Measurements from ENCODE around the gene EYA2. TPM values are rescaled to one million over a fixed set of nuclear protein-coding genes. Genes with fewer than 3 reads are reported as not detected.

The EYA2 gene
- total RNA-seq, 1 experiment from 2014 or later: 0.74 TPM

- Histone ChIP-seq H2AK5ac (ENCODE audit: insufficient read length, low read length) (no peak overlapping the region), H3T11ph (ENCODE audit: low read length) (no peak overlapping the region), H2AFZ (ENCODE audit: low read length) (no peak overlapping the region), H3K4me2 (ENCODE audit: insufficient read depth, insufficient read length, low read length) (no peak overlapping the region), H3K27ac (ENCODE audit: insufficient read length, low read depth, low read length) (no peak overlapping the region), H4K20me1 (ENCODE audit: control insufficient read depth, insufficient read depth, insufficient read length) (no peaks in the 10 kb centered on the region), H3K4ac (ENCODE audit: low read depth, low read length) (no peak overlapping the region), H3K23ac (ENCODE audit: insufficient read length, low read depth, low read length) (no peak overlapping the region), H3K18ac (ENCODE audit: insufficient read length, low read depth, low read length) (no peak overlapping the region), H3K23me2 (ENCODE audit: insufficient read length, low read depth, low read length, poor library complexity, severe bottlenecking) (no peaks in the 10 kb centered on the region), H2BK15ac (ENCODE audit: low read depth, low read length) (no peak overlapping the region), H3K9me3 (ENCODE audit: control insufficient read depth, low read depth, low read length) (no peaks in the 10 kb centered on the region), H3K56ac (ENCODE audit: insufficient read length, low read depth, low read length) (no peak overlapping the region), H4K91ac (ENCODE audit: insufficient read length, low read depth, low read length) (no peak overlapping the region), H3K9ac (ENCODE audit: extremely low read depth, insufficient read length, low read length) (no peak overlapping the region), H2BK20ac (ENCODE audit: low read depth, low read length, poor library complexity, severe bottlenecking) (no peak overlapping the region), H4K5ac (ENCODE audit: insufficient read length, low read depth, low read length) (no peak overlapping the region), H3K4me1 (ENCODE audit: insufficient read depth, low read length) (no peaks in the 10 kb centered on the region), H2BK5ac (ENCODE audit: insufficient read length, low read length) (no peak overlapping the region), H4K8ac (replicated peaks; ENCODE audit: insufficient read length, low read depth, low read length) (no peak overlapping the region), H3K14ac (ENCODE audit: insufficient read depth, low read length) (no peak overlapping the region), H2BK120ac (ENCODE audit: low read depth, low read length, poor library complexity, severe bottlenecking) (no peak overlapping the region), H3K79me2 (ENCODE audit: insufficient read depth, low read length) (no peaks in the 10 kb centered on the region), H2BK12ac (ENCODE audit: insufficient read length, low read depth, low read length) (no peak overlapping the region), H3K79me1 (ENCODE audit: insufficient read depth, low read depth, low read length, poor library complexity, severe bottlenecking) (no peaks in the 10 kb centered on the region), H3K27me3 (ENCODE audit: insufficient read depth, low read length) (no peaks in the 10 kb centered on the region)
- Mint-ChIP-seq H3K27ac (no peak overlapping the region), H3K36me3 (ENCODE audit: insufficient read depth in 1 of 3, low read depth in 3 of 3) (no peaks in the 10 kb centered on the region), H3K4me3 (no peak overlapping the region), H3K9me3 (no peaks in the 10 kb centered on the region), H3K27me3 (ENCODE audit: low read depth) (peaks cover 13% of the 10 kb centered on the region), H3K4me1 (peaks cover 0 to 6% of the 10 kb centered on the region in 2 experiments; a peak in 2 of 4 replicates)
- no peak for DNase-seq
- TF ChIP-seq, protein P1, sequence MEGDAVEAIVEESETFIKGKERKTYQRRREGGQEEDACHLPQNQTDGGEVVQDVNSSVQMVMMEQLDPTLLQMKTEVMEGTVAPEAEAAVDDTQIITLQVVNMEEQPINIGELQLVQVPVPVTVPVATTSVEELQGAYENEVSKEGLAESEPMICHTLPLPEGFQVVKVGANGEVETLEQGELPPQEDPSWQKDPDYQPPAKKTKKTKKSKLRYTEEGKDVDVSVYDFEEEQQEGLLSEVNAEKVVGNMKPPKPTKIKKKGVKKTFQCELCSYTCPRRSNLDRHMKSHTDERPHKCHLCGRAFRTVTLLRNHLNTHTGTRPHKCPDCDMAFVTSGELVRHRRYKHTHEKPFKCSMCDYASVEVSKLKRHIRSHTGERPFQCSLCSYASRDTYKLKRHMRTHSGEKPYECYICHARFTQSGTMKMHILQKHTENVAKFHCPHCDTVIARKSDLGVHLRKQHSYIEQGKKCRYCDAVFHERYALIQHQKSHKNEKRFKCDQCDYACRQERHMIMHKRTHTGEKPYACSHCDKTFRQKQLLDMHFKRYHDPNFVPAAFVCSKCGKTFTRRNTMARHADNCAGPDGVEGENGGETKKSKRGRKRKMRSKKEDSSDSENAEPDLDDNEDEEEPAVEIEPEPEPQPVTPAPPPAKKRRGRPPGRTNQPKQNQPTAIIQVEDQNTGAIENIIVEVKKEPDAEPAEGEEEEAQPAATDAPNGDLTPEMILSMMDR (conservative IDR thresholded peaks at IDR 0.05): no peak
- WGBS (ENCODE audit: extremely low coverage, insufficient read length, low lambda C conversion rate): no CpG with 5 or more reads among the region's 7 CpGs
These were observed 43.7 kb upstream of the EYA2 start for GRCh38 chr20:46850896-46851295.
